Activated CD4-positive, alpha-beta T cell treated with anti-CD3 and anti-CD28 coated beads, Interleukin-2, amount 50 U/mL, for 1 hour (primary cell): ENCODE measurements around the gene IKZF3.
"Not testable (repeated sequence)": the region's sequence is repeated elsewhere in the genome, so short reads cannot be mapped to it uniquely, and the experiment has no call there.

Source experiments
- DNase-seq: peaks from one replicate; pipeline ENCODE4 v3.0.0-alpha.2; 2020

Gene IKZF3

GRCh38 chr17:39737760-39738567 is 126.1 kb downstream of the IKZF3 start, which contains the start of gene GRB7:
TSS of gene GRB7 (plus strand) at chr17:39737938. CDS start at chr17:39742302, 4,364 bp downstream.
- DNase-seq = no peak

- no peak for DNase-seq
These were observed 126.8 kb downstream of the IKZF3 start for GRCh38 chr17:39737206-39737759.

- no peak for DNase-seq
These were observed 127.6 kb downstream of the IKZF3 start for GRCh38 chr17:39736319-39737165.

- DNase-seq = no peak
These were observed 128.2 kb downstream of the IKZF3 start for GRCh38 chr17:39735882-39736281.

GRCh38 chr17:39732586-39732985 is 131.5 kb downstream of the IKZF3 start:
- DNase-seq = no peak

- peak; percentile 95 for DNase-seq
These were observed 133.8 kb downstream of the IKZF3 start, which contains the start of gene MIEN1 for GRCh38 chr17:39730095-39730921. TSS of gene MIEN1 (minus strand) at chr17:39730532. CDS start at chr17:39730495, 37 bp downstream.

GRCh38 chr17:39729280-39729851 is 134.7 kb downstream of the IKZF3 start:
- DNase-seq = no peak

GRCh38 chr17:39727556-39727955 is 136.6 kb downstream of the IKZF3 start:
- DNase-seq = no peak

- no peak for DNase-seq
These were observed 137.5 kb downstream of the IKZF3 start for GRCh38 chr17:39726617-39727016.

GRCh38 chr17:39725923-39726322 is 138.2 kb downstream of the IKZF3 start:
- not testable (repeated sequence) for DNase-seq

- no peak for DNase-seq
These were observed 139.4 kb downstream of the IKZF3 start for GRCh38 chr17:39724731-39725130.

- DNase-seq = no peak
These were observed 140.9 kb downstream of the IKZF3 start for GRCh38 chr17:39722965-39723848.

- no peak for DNase-seq
These were observed 142.0 kb downstream of the IKZF3 start for GRCh38 chr17:39722104-39722503.

- DNase-seq = no peak
These were observed 144.4 kb downstream of the IKZF3 start for GRCh38 chr17:39719563-39720355.

GRCh38 chr17:39717660-39718059 is 146.5 kb downstream of the IKZF3 start:
- DNase-seq = no peak

- no peak for DNase-seq
These were observed 147.1 kb downstream of the IKZF3 start for GRCh38 chr17:39716879-39717536.

GRCh38 chr17:39716073-39716818 is 147.9 kb downstream of the IKZF3 start:
- no peak for DNase-seq

GRCh38 chr17:39715375-39716072 is 148.6 kb downstream of the IKZF3 start:
- no peak for DNase-seq
